Measurements from ENCODE around the gene SUPT5H.

SUPT5H gene

GRCh38 chr19:39520541-39521484 is 75.4 kb downstream of the SUPT5H start:
- DNase-seq (ENCODE audit: low read depth) = no peak

- no peak for DNase-seq (ENCODE audit: low read depth)
Observed at GRCh38 chr19:39524495-39524894, 79.1 kb downstream of the SUPT5H start.

GRCh38 chr19:39525205-39525604 is 79.8 kb downstream of the SUPT5H start:
- no peak for DNase-seq (ENCODE audit: low read depth)
